Measurements from ENCODE around the gene ISM1. TPM values are rescaled to one million over a fixed set of nuclear protein-coding genes. Genes with fewer than 3 reads are reported as not detected.
A peak's percentile ranks its signal among the peaks of the same experiment; 100 is the strongest.

The ISM1 gene
- total RNA-seq, 1 donor from 2014 or later, result 0.98 TPM

GRCh38 chr20:13299401-13299800, 78.3 kb downstream of the ISM1 start:
- Mint-ChIP-seq H3K27ac (ENCODE audit: unreplicated experiment) (no peak overlapping the region), H3K9me3 (ENCODE audit: unreplicated experiment) (no peaks in the 10 kb centered on the region), H3K36me3 (ENCODE audit: low read depth, unreplicated experiment) (no peaks in the 10 kb centered on the region), H3K4me1 (ENCODE audit: low read depth, unreplicated experiment) (peaks cover 3% of the 10 kb centered on the region), H3K27me3 (ENCODE audit: low read depth, unreplicated experiment) (peaks cover 7% of the 10 kb centered on the region), H3K4me3 (ENCODE audit: unreplicated experiment) (no peak overlapping the region)
- no peaks in the 10 kb centered on the region for H3K4me1 ChIP-seq (ENCODE audit: insufficient read depth, low read length)
- no peak overlapping the region for H3K9ac ChIP-seq (ENCODE audit: low read length)
- H3K79me2 ChIP-seq (ENCODE audit: insufficient read depth, low read length), result no peaks in the 10 kb centered on the region
- no peak overlapping the region for H3K4me2 ChIP-seq (ENCODE audit: low read length)
- FAIRE-seq, result no peak
- no peak overlapping the region for H3K4me3 ChIP-seq (ENCODE audit: insufficient read depth, low read depth, low read length)
- TF ChIP-seq, protein P1, sequence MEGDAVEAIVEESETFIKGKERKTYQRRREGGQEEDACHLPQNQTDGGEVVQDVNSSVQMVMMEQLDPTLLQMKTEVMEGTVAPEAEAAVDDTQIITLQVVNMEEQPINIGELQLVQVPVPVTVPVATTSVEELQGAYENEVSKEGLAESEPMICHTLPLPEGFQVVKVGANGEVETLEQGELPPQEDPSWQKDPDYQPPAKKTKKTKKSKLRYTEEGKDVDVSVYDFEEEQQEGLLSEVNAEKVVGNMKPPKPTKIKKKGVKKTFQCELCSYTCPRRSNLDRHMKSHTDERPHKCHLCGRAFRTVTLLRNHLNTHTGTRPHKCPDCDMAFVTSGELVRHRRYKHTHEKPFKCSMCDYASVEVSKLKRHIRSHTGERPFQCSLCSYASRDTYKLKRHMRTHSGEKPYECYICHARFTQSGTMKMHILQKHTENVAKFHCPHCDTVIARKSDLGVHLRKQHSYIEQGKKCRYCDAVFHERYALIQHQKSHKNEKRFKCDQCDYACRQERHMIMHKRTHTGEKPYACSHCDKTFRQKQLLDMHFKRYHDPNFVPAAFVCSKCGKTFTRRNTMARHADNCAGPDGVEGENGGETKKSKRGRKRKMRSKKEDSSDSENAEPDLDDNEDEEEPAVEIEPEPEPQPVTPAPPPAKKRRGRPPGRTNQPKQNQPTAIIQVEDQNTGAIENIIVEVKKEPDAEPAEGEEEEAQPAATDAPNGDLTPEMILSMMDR (IDR thresholded peaks at IDR 0.05; ENCODE audit: insufficient read depth, low read depth, low read length), result no peak
- no peak for TF ChIP-seq EZH2 (IDR thresholded peaks at IDR 0.05; ENCODE audit: insufficient read depth, low read length)
- DNase-seq (ENCODE audit: low read depth), result no peak
- no peaks in the 10 kb centered on the region for H4K20me1 ChIP-seq (ENCODE audit: insufficient read depth, low read length)
- H3K9me3 ChIP-seq (ENCODE audit: insufficient read depth, low read depth, low read length), result no peaks in the 10 kb centered on the region
- H3K27me3 ChIP-seq (ENCODE audit: insufficient read depth, low read length), result no peaks in the 10 kb centered on the region
- no peak overlapping the region for H2AFZ ChIP-seq (ENCODE audit: low read depth, low read length)
- H3K27ac ChIP-seq (ENCODE audit: low read depth, low read length), result no peak overlapping the region
- H3K36me3 ChIP-seq (ENCODE audit: insufficient read depth, low read length), result no peaks in the 10 kb centered on the region

DNA sequence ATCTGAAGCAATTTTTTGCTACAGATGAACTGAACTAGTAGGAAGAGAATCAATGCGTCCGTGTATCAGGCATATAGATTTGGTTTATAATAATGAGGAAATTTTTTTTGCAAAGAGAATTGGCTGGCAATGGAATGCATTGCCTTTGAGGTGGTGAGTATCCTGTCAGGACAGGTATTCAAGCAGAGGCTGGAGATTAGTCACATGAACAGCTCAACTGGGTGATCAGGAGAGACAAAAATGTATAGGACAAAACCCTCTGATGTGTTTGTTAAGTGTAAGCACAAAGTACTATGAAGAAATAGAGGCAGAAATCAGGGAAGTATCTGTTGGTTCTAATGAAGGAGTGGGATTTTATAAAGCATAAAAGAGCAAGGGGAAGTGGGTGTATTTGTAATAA, 80.5 kb downstream of the ISM1 start:
- Histone ChIP-seq H3K27me3 (ENCODE audit: insufficient read depth, low read length) (no peaks in the 10 kb centered on the region), H3K79me2 (ENCODE audit: insufficient read depth, low read length) (no peaks in the 10 kb centered on the region), H3K4me2 (ENCODE audit: low read length) (no peak overlapping the region), H3K4me1 (ENCODE audit: insufficient read depth, low read length) (no peaks in the 10 kb centered on the region), H3K27ac (ENCODE audit: low read depth, low read length) (no peak overlapping the region), H2AFZ (ENCODE audit: low read depth, low read length) (no peak overlapping the region), H3K9me3 (ENCODE audit: insufficient read depth, low read depth, low read length) (no peaks in the 10 kb centered on the region), H3K4me3 (ENCODE audit: insufficient read depth, low read depth, low read length) (no peak overlapping the region), H3K9ac (ENCODE audit: low read length) (no peak overlapping the region), H3K36me3 (ENCODE audit: insufficient read depth, low read length) (no peaks in the 10 kb centered on the region), H4K20me1 (ENCODE audit: insufficient read depth, low read length) (no peaks in the 10 kb centered on the region)
- DNase-seq (ENCODE audit: low read depth) (no peak), FAIRE-seq (no peak)
- no peaks in the 10 kb centered on the region for H3K9me3 Mint-ChIP-seq (ENCODE audit: unreplicated experiment)
- no peaks in the 10 kb centered on the region for H3K27me3 Mint-ChIP-seq (ENCODE audit: low read depth, unreplicated experiment)
- TF ChIP-seq EZH2 (IDR thresholded peaks at IDR 0.05; ENCODE audit: insufficient read depth, low read length), result no peak
- TF ChIP-seq, protein P1 (IDR thresholded peaks at IDR 0.05; ENCODE audit: insufficient read depth, low read depth, low read length), result no peak
- H3K4me1 Mint-ChIP-seq (ENCODE audit: low read depth, unreplicated experiment), result peaks cover 3% of the 10 kb centered on the region
- no peaks in the 10 kb centered on the region for H3K36me3 Mint-ChIP-seq (ENCODE audit: low read depth, unreplicated experiment)
- no peak overlapping the region for H3K4me3 Mint-ChIP-seq (ENCODE audit: unreplicated experiment)
- no peak overlapping the region for H3K27ac Mint-ChIP-seq (ENCODE audit: unreplicated experiment)

DNA sequence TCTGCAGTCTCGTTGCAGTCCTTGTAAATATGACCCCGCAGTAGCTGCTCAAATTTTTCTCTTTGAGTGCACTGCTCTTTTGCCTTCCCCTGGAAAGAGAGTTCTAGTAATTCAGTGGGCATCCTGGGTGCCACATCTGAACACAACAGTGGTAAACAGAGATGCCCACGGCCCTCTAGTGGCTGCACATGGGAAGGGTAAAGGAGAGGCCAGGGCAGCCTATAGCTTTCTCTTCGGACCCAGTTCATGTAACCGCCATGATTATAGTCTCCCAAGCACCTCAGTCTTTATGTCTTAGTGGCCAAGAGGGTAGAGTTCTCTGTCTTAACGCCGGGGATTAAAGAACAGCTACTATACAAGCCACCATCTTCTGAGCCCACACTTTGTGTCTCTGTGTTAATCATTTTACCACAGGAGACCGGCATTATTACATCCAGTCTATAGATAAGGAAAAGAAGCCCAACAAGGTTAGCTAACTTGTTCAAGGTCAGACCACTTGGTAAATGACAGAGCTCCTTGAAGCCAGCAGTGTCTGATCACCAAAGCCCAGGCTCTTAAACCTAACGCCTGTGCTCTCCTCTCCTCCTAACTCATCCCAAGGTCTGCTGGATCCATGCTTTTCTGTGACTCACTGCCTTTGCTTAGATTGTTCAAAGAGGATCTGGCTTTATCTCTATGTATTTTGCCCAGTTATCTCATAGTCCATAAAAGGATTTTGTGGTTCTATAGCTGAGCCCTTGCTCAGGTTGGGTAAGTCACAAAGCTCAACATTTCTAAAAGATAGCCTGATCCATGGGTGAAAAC, 81.8 kb downstream of the ISM1 start:
- Histone ChIP-seq H3K9ac (ENCODE audit: low read length) (no peak overlapping the region), H2AFZ (ENCODE audit: low read depth, low read length) (no peak overlapping the region), H3K4me2 (ENCODE audit: low read length) (no peak overlapping the region), H3K4me3 (ENCODE audit: insufficient read depth, low read depth, low read length) (no peak overlapping the region), H3K4me1 (ENCODE audit: insufficient read depth, low read length) (no peaks in the 10 kb centered on the region), H3K36me3 (ENCODE audit: insufficient read depth, low read length) (no peaks in the 10 kb centered on the region), H4K20me1 (ENCODE audit: insufficient read depth, low read length) (no peaks in the 10 kb centered on the region), H3K79me2 (ENCODE audit: insufficient read depth, low read length) (no peaks in the 10 kb centered on the region), H3K27me3 (ENCODE audit: insufficient read depth, low read length) (peaks cover 3% of the 10 kb centered on the region), H3K9me3 (ENCODE audit: insufficient read depth, low read depth, low read length) (no peaks in the 10 kb centered on the region), H3K27ac (ENCODE audit: low read depth, low read length) (no peak overlapping the region)
- H3K36me3 Mint-ChIP-seq (ENCODE audit: low read depth, unreplicated experiment), result no peaks in the 10 kb centered on the region
- no peak overlapping the region for H3K4me3 Mint-ChIP-seq (ENCODE audit: unreplicated experiment)
- no peak for FAIRE-seq
- no peaks in the 10 kb centered on the region for H3K27me3 Mint-ChIP-seq (ENCODE audit: low read depth, unreplicated experiment)
- H3K4me1 Mint-ChIP-seq (ENCODE audit: low read depth, unreplicated experiment), result peaks cover 3% of the 10 kb centered on the region
- no peaks in the 10 kb centered on the region for H3K9me3 Mint-ChIP-seq (ENCODE audit: unreplicated experiment)
- no peak for DNase-seq (ENCODE audit: low read depth)
- H3K27ac Mint-ChIP-seq (ENCODE audit: unreplicated experiment), result no peak overlapping the region
- TF ChIP-seq, protein P1 (IDR thresholded peaks at IDR 0.05; ENCODE audit: insufficient read depth, low read depth, low read length), result peak; percentile 40
- TF ChIP-seq EZH2 (IDR thresholded peaks at IDR 0.05; ENCODE audit: insufficient read depth, low read length), result no peak
